CD4-positive, alpha-beta memory T cell (primary cell): ENCODE data around the gene CCDC190. TPM values are rescaled to one million over a fixed set of nuclear protein-coding genes. Genes with fewer than 3 reads are reported as not detected.
"Not testable (repeated sequence)": the region's sequence is repeated elsewhere in the genome, so short reads cannot be mapped to it uniquely, and the experiment has no call there.

Source experiments
- CTCF ChIA-PET: fragments of 350-600 bp; sonication (Branson Sonifier 250); formaldehyde crosslinking; loops from one replicate; lab custom pipeline; 2021; ENCODE audit warnings: inconsistent platforms; ENCODE audit not compliant: partially characterized antibody; lab: Charles Lee
- POLR2A ChIA-PET: fragments of 350-600 bp; sonication (Branson Sonifier 250); formaldehyde crosslinking; loops from one replicate; lab custom pipeline; 2021; ENCODE audit not compliant: partially characterized antibody; lab: Charles Lee
- DNase-seq, 5 donors: peaks; one replicate each; pipeline versions ENCODE4 v3.0.0 to v3.0.0-alpha.2; 2020 to 2022; ENCODE audit warnings: mixed read lengths in 1 of 5
- H3K27ac ChIP-seq: one replicate; pipeline ENCODE4 v1.7.0; 2013; ENCODE audit warnings: low read depth, low read length
- H3K27me3 ChIP-seq: 2 replicates; pipeline ENCODE4 v1.7.0; 2013; ENCODE audit warnings: mild to moderate bottlenecking, low read length, moderate library complexity; ENCODE audit not compliant: insufficient read depth
- H3K36me3 ChIP-seq: 2 replicates; pipeline ENCODE4 v1.7.0; 2013; ENCODE audit warnings: mild to moderate bottlenecking, low read length, moderate library complexity; ENCODE audit not compliant: insufficient read depth
- H3K4me1 ChIP-seq: 2 replicates; pipeline ENCODE4 v1.7.0; 2013; ENCODE audit warnings: mild to moderate bottlenecking, low read length, moderate library complexity; ENCODE audit not compliant: insufficient read depth
- H3K4me3 ChIP-seq, 2 donors: one replicate each; pipeline ENCODE4 v1.7.0; 2013; ENCODE audit warnings: low read length in 2 of 2, mild to moderate bottlenecking in 1 of 2
- H3K9me3 ChIP-seq, 2 donors: one replicate each; pipeline ENCODE4 v1.7.0; 2013; ENCODE audit warnings: low read length in 2 of 2, control low read depth in 1 of 2; ENCODE audit not compliant: control insufficient read depth in 1 of 2
- H3K27ac Mint-ChIP-seq, 7 donors: one replicate each; pipeline ENCODE4 v1.8.0; 2020 to 2021; ENCODE audit warnings: mixed read lengths in 7 of 7, mild to moderate bottlenecking in 6 of 7, inconsistent platforms in 3 of 7, moderate library complexity in 3 of 7
- H3K27me3 Mint-ChIP-seq, 2 donors: one replicate each; pipeline ENCODE4 v1.8.0; 2020 to 2021; ENCODE audit warnings: mixed read lengths in 2 of 2
- H3K36me3 Mint-ChIP-seq, 2 donors: one replicate each; pipeline ENCODE4 v1.8.0; 2020 to 2021; ENCODE audit warnings: mixed read lengths in 2 of 2, inconsistent platforms in 1 of 2, mild to moderate bottlenecking in 1 of 2
- H3K4me1 Mint-ChIP-seq, 4 donors: one replicate each; pipeline ENCODE4 v1.8.0; 2020 to 2021; ENCODE audit warnings: mixed read lengths in 4 of 4, mild to moderate bottlenecking in 1 of 4
- H3K4me3 Mint-ChIP-seq, 8 donors: one replicate each; pipeline ENCODE4 v1.8.0; 2020 to 2021; ENCODE audit warnings: mixed read lengths in 8 of 8, mild to moderate bottlenecking in 7 of 8, moderate library complexity in 6 of 8, inconsistent platforms in 3 of 8
- H3K9me3 Mint-ChIP-seq, 8 donors: one replicate each; pipeline ENCODE4 v1.8.0; 2020 to 2021; ENCODE audit warnings: mixed read lengths in 8 of 8, mild to moderate bottlenecking in 5 of 8, inconsistent platforms in 3 of 8, moderate library complexity in 1 of 8
- intact Hi-C: fragments of 100-400 bp; cut with micrococcal nuclease; formaldehyde crosslinking; loops from one replicate; pipeline ENCODE4 v1.15.1; 2023
- polyA plus RNA-seq, 2 donors: library from polyadenylated mRNA; unstranded; fragments of 300-500 nt; fragmentation: Illumina TruSeq; gene quantifications; one replicate each; pipeline ENCODE4 v1.2.3, GENCODE V29; 2021
- total RNA-seq, 2 experiments: library from RNA; stranded (reverse); gene quantifications; one replicate each; pipeline ENCODE4 v1.2.3, GENCODE V29; 2021

The CCDC190 gene
- total and polyA plus RNA-seq, 4 experiments from 2014 or later: not detected

GRCh38 chr1:162878000-162878596 is 17.1 kb upstream of the CCDC190 start:
- H3K9me3 Mint-ChIP-seq: peaks cover 0 to 3% (median 0%) of the 10 kb centered on the region in 8 donors
- no peaks in the 10 kb centered on the region for H3K36me3 Mint-ChIP-seq
- no peaks in the 10 kb centered on the region for H3K4me1 Mint-ChIP-seq
- intact Hi-C loops: no loop called here
- H3K36me3 ChIP-seq: no peaks in the 10 kb centered on the region
- peaks cover 4% of the 10 kb centered on the region for H3K27me3 ChIP-seq
- H3K4me1 ChIP-seq: no peaks in the 10 kb centered on the region
- H3K27ac Mint-ChIP-seq: no peak overlapping the region
- H3K27me3 Mint-ChIP-seq: peaks cover 17 to 23% of the 10 kb centered on the region in 2 donors
- DNase-seq: no peak
- no peak overlapping the region for H3K4me3 Mint-ChIP-seq
- no peak overlapping the region for H3K27ac ChIP-seq
- ChIA-PET POLR2A (no interaction called here), CTCF (no interaction called here)
- no peaks in the 10 kb centered on the region for H3K9me3 ChIP-seq
- H3K4me3 ChIP-seq: no peak overlapping the region

DNA sequence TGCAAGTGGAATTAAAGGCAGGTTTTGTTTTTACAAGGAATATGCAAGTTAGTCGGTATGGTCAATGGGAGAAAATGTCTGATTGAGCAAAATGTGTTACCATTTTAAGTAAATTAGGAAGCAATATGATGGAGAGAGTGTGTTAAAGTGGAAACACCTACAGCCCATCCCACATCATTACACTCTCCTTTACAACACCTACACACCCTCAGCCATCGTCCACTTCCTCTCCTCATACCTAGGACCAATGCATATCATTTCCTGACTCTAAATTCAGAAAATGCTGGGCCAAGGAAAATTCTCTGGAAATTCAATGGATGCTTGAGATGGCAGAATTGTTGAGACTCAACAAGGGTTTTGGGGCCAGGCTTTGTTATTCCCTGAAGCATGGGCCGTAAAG is 16.4 kb upstream of the CCDC190 start:
- CTCF ChIA-PET: no interaction called here
- intact Hi-C loops: no loop called here
- Histone ChIP-seq H3K27ac (no peak overlapping the region), H3K4me3 (no peak overlapping the region), H3K27me3 (peaks cover 4% of the 10 kb centered on the region), H3K4me1 (no peaks in the 10 kb centered on the region), H3K9me3 (no peaks in the 10 kb centered on the region), H3K36me3 (no peaks in the 10 kb centered on the region)
- Mint-ChIP-seq H3K9me3 (peaks cover 0 to 5% (median 0%) of the 10 kb centered on the region in 8 donors), H3K27ac (no peak overlapping the region), H3K4me3 (no peak overlapping the region), H3K4me1 (no peaks in the 10 kb centered on the region), H3K36me3 (no peaks in the 10 kb centered on the region), H3K27me3 (peaks cover 14 to 18% of the 10 kb centered on the region in 2 donors)
- POLR2A ChIA-PET: no interaction called here
- no peak for DNase-seq

- no peak for DNase-seq
These were observed 15.8 kb upstream of the CCDC190 start for GRCh38 chr1:162876751-162877150.

GRCh38 chr1:162873671-162874666 is 13.0 kb upstream of the CCDC190 start:
- no peak overlapping the region for H3K4me3 ChIP-seq
- H3K27ac ChIP-seq: no peak overlapping the region
- no peaks in the 10 kb centered on the region for H3K4me1 Mint-ChIP-seq
- peaks cover 13 to 16% of the 10 kb centered on the region in 2 donors for H3K27me3 Mint-ChIP-seq
- peaks cover 4 to 26% (median 19%) of the 10 kb centered on the region in 8 donors for H3K9me3 Mint-ChIP-seq
- no peaks in the 10 kb centered on the region for H3K4me1 ChIP-seq
- POLR2A ChIA-PET: no interaction called here
- DNase-seq: no peak
- CTCF ChIA-PET: no interaction called here
- H3K36me3 ChIP-seq: no peaks in the 10 kb centered on the region
- H3K27ac Mint-ChIP-seq: no peak overlapping the region
- no peaks in the 10 kb centered on the region for H3K36me3 Mint-ChIP-seq
- intact Hi-C loops: no loop called here
- no peak overlapping the region for H3K4me3 Mint-ChIP-seq
- H3K9me3 ChIP-seq: no peaks in the 10 kb centered on the region
- no peaks in the 10 kb centered on the region for H3K27me3 ChIP-seq

More at GRCh38 chr1:162876751-162877150, 15.8 kb upstream of the CCDC190 start:
- H3K4me1 ChIP-seq: no peaks in the 10 kb centered on the region
- Mint-ChIP-seq H3K36me3 (no peaks in the 10 kb centered on the region), H3K27me3 (peaks cover 14 to 18% of the 10 kb centered on the region in 2 donors), H3K4me1 (no peaks in the 10 kb centered on the region), H3K9me3 (peaks cover 0 to 7% (median 3%) of the 10 kb centered on the region in 8 donors), H3K4me3 (no peak overlapping the region), H3K27ac (no peak overlapping the region)
- no peak overlapping the region for H3K4me3 ChIP-seq
- no peaks in the 10 kb centered on the region for H3K9me3 ChIP-seq
- H3K27me3 ChIP-seq: peaks cover 4% of the 10 kb centered on the region
- intact Hi-C loops: no loop called here
- no peaks in the 10 kb centered on the region for H3K36me3 ChIP-seq
- ChIA-PET CTCF (no interaction called here), POLR2A (no interaction called here)
- no peak overlapping the region for H3K27ac ChIP-seq

GRCh38 chr1:162872981-162873380 is 12.0 kb upstream of the CCDC190 start:
- H3K9me3 Mint-ChIP-seq: peaks cover 4 to 32% (median 19%) of the 10 kb centered on the region in 8 donors
- POLR2A ChIA-PET: no interaction called here
- CTCF ChIA-PET: no interaction called here

DNA sequence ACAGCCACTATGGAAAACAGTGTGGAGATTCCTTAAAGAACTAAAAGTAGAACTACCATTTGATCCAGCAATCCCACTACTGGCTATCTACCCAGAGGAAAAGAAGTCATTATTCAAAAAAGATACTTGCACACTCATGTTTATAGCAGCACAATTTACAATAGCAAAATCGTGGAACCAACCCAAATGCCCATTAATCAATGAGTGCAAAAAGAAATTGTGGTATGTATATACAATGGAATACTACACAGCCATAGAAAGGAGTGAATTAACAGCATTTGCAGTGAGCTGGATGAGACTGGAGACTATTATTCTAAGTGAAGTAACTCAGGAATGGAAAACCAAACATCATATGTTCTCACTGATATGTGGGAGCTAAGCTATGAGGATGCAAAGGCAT is 10.4 kb upstream of the CCDC190 start:
- H3K27me3 ChIP-seq, H3K4me1 ChIP-seq, intact Hi-C loops, H3K4me1 Mint-ChIP-seq, H3K4me3 Mint-ChIP-seq, POLR2A ChIA-PET, H3K27ac Mint-ChIP-seq, H3K36me3 Mint-ChIP-seq, CTCF ChIA-PET, DNase-seq, H3K4me3 ChIP-seq, H3K27ac ChIP-seq, H3K36me3 ChIP-seq, H3K9me3 ChIP-seq: not testable (repeated sequence)
- Mint-ChIP-seq H3K9me3 (peaks cover 4 to 33% (median 19%) of the 10 kb centered on the region in 8 donors), H3K27me3 (peaks cover 11 to 13% of the 10 kb centered on the region in 2 donors)

More at GRCh38 chr1:162872981-162873380, 12.0 kb upstream of the CCDC190 start:
- Histone ChIP-seq H3K27ac (no peak overlapping the region), H3K36me3 (no peaks in the 10 kb centered on the region), H3K9me3 (no peaks in the 10 kb centered on the region), H3K4me1 (no peaks in the 10 kb centered on the region), H3K27me3 (no peaks in the 10 kb centered on the region), H3K4me3 (no peak overlapping the region)
- intact Hi-C loops: no loop called here
- no peak for DNase-seq
- no peak overlapping the region for H3K4me3 Mint-ChIP-seq
- H3K27me3 Mint-ChIP-seq: peaks cover 13 to 17% of the 10 kb centered on the region in 2 donors
- no peak overlapping the region for H3K27ac Mint-ChIP-seq
- no peaks in the 10 kb centered on the region for H3K4me1 Mint-ChIP-seq
- H3K36me3 Mint-ChIP-seq: no peaks in the 10 kb centered on the region

DNA sequence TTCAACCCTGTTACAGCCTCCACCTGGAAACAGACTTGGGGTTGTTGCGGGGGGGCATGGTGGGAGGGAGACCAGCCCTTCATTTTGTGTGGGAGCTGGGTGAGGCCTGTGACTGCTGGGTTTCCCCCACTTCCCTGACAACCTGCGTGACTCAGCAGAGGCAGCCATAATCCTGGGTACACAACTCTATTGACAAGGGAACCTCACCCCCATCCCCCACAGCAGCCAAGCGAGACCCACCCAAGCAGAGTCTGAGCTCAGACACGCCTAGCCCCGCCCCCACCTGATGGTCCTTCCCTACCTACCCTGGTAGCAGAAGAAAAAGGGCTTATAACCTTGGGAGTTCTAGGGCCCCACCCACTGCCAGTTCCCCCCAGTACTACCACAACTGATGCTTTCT is 8.0 kb upstream of the CCDC190 start:
- Histone ChIP-seq H3K4me3 (no peak overlapping the region), H3K36me3 (no peaks in the 10 kb centered on the region), H3K4me1 (no peaks in the 10 kb centered on the region), H3K27ac (no peak overlapping the region), H3K9me3 (no peaks in the 10 kb centered on the region), H3K27me3 (no peaks in the 10 kb centered on the region)
- intact Hi-C loops: no loop called here
- peaks cover 4 to 33% (median 19%) of the 10 kb centered on the region in 8 donors for H3K9me3 Mint-ChIP-seq
- no peak for DNase-seq
- POLR2A ChIA-PET: no interaction called here
- H3K27ac Mint-ChIP-seq: no peak overlapping the region
- H3K27me3 Mint-ChIP-seq: peaks cover 4 to 5% of the 10 kb centered on the region in 2 donors
- no peaks in the 10 kb centered on the region for H3K36me3 Mint-ChIP-seq
- CTCF ChIA-PET: no interaction called here
- no peak overlapping the region for H3K4me3 Mint-ChIP-seq
- H3K4me1 Mint-ChIP-seq: no peaks in the 10 kb centered on the region
